Spleen (tissue), 11 donors: Measurements from ENCODE around the gene SPRN. TPM values are rescaled to one million over a fixed set of nuclear protein-coding genes. Genes with fewer than 3 reads are reported as not detected.
"Not testable (repeated sequence)": the region's sequence is repeated elsewhere in the genome, so short reads cannot be mapped to it uniquely, and the experiment has no call there.

Experiments
- DNase-seq: peaks from one replicate; pipeline ENCODE4 v3.0.0-alpha.2; 2020
- H3K27ac ChIP-seq, 8 donors: fragments of 200-600 bp; sonication (generic) in 7 of 8; 1 replicate in 4 of 8; 2 replicates in 4 of 8; pipeline versions ENCODE4 v1.5.0 to v1.8.0; 2016 to 2021; ENCODE audit warnings: inconsistent platforms in 4 of 8, mild to moderate bottlenecking in 4 of 8, moderate library complexity in 1 of 8
- H3K27me3 ChIP-seq, 7 donors: fragments of 200-600 bp; sonication (generic) in 6 of 7; replicated peaks in 1 of 7; 1 replicate in 4 of 7; 2 replicates in 3 of 7; pipeline versions ENCODE4 v1.5.0 to v1.8.0; 2016 to 2021; ENCODE audit warnings: inconsistent platforms in 3 of 7, mild to moderate bottlenecking in 1 of 7
- H3K36me3 ChIP-seq, 6 donors: fragments of 200-600 bp; sonication (generic) in 5 of 6; 1 replicate in 4 of 6; 2 replicates in 2 of 6; pipeline versions ENCODE4 v1.5.0 to v1.8.0; 2016 to 2021; ENCODE audit warnings: inconsistent platforms in 2 of 6
- H3K4me1 ChIP-seq, 6 donors: fragments of 200-600 bp; sonication (generic) in 5 of 6; 1 replicate in 3 of 6; 2 replicates in 3 of 6; pipeline versions ENCODE4 v1.5.0 to v1.8.0; 2016 to 2021; ENCODE audit warnings: inconsistent platforms in 3 of 6
- H3K4me3 ChIP-seq, 8 donors: fragments of 200-600 bp; sonication (generic) in 7 of 8; 1 replicate in 4 of 8; 2 replicates in 4 of 8; pipeline versions ENCODE4 v1.5.0 to v1.8.0; 2016 to 2021; ENCODE audit warnings: inconsistent platforms in 4 of 8, mild to moderate bottlenecking in 4 of 8, moderate library complexity in 2 of 8
- H3K9me3 ChIP-seq, 8 donors: fragments of 200-600 bp; sonication (generic) in 7 of 8; 1 replicate in 4 of 8; 2 replicates in 4 of 8; pipeline versions ENCODE4 v1.5.0 to v1.8.0; 2016 to 2021; ENCODE audit warnings: inconsistent platforms in 4 of 8
- POLR2A ChIP-seq, 3 donors: fragments of 450-650 bp; IDR thresholded peaks; one replicate each; pipeline ENCODE4 v1.5.1; 2017; ENCODE audit warnings: antibody characterized with exemption in 3 of 3, mild to moderate bottlenecking in 1 of 3
- POLR2AphosphoS5 ChIP-seq, 3 donors: sonication (generic); formaldehyde crosslinking; IDR thresholded peaks; one replicate each; pipeline ENCODE4 v1.5.1; 2017; ENCODE audit warnings: antibody characterized with exemption in 3 of 3
- WGBS, 5 donors: extraction: QIAGEN DNeasy Blood & Tissue Kit in 3 of 5; methylation state at CpG; one replicate each; pipeline versions ENCODE4 v1.1.5 to v1.1.7; 2013 to 2018; 5-methylcytosine and 5-hydroxymethylcytosine counted together
- intact Hi-C: fragments of 100-400 bp; cut with DNase I; formaldehyde crosslinking; loops from one replicate; pipeline ENCODE4 v1.15.0; 2023; ENCODE audit warnings: low total_unique reads
- polyA plus RNA-seq, 3 donors: library from polyadenylated mRNA; stranded (reverse); fragments of 200-250 nt; gene quantifications; one replicate each; pipeline ENCODE4 v1.2.1, GENCODE V29; 2013
- total RNA-seq, 7 donors: library from RNA; depleted of rRNA in 3 of 7; stranded (reverse); fragments of >200 nt in 3 of 7; fragmentation: NEBNext Ultra II Directional in 4 of 7; extraction: Animal tissue kit (Norgen Biotek cat#: 25700) in 4 of 7; gene quantifications; one replicate each; pipeline versions ENCODE4 v1.1.0 to v1.2.1, GENCODE V29; 2016 to 2021
- TF ChIP-seq, protein P1 (sequence below), 11 experiments: fragments of 200-600 bp in 7 of 11; fragments of 450-650 bp in 4 of 11; sonication (generic) in 4 of 11; IDR thresholded peaks in 8 of 11; conservative IDR thresholded peaks in 3 of 11; 1 replicate in 7 of 11; 2 replicates in 4 of 11; pipeline versions ENCODE4 v1.4.0 to v1.8.0; 2016 to 2021; ENCODE audit warnings: antibody characterized with exemption in 11 of 11, inconsistent platforms in 4 of 11, mild to moderate bottlenecking in 1 of 11
- donor health status: healthy with polysubstance abuse.
- donor health status: DM: no; HTN: no; CAD: no; lungs with moderate emphysema.
- donor health status: DM: no; HTN: no; CAD: no.
- donor health status: Bipolar disorder and iron deficiency.
- donor health status: healthy.
- donor health status: DM: no; HTN: no; CAD: no.
- donor health status: DM: yes; HTN: yes; CAD: no.

The SPRN gene
- total and polyA plus RNA-seq, 10 donors: 0.14 to 0.58 (median 0.21) TPM; not detected in 4

DNA sequence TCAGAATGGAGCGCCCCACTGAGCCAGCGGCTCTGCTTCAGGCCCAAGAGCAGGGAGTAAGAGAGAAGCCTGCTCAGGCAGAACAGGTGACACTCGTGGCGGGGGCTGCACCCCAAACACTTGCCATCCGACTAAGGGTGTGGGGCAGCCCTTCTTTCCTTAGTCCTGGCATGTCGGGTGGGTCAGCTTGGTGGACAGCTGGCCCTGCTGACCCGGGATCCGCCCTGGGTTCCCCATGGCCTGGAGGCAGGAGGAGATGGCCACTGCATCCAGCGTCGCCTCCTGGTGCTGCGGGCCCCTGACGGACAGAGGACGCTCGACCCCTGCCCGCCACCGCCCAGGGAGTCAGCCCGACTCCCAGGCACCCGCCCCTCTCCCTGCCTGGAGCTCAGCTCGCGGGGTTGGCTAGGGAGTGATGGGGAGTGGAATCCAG lies 46.6 kb downstream of the SPRN start:
- WGBS, 5 donors: 29 to 73% (median 38%) methylated on average over 6 to 20 of the region's 20 CpGs
- Histone ChIP-seq H3K4me3 (peak overlapping the region in 7 of 8 donors; percentile 78 to 95 (median 92)), H3K9me3 (no peaks in the 10 kb centered on the region), H3K4me1 (peaks cover 20 to 60% (median 48%) of the 10 kb centered on the region in 6 donors), H3K27ac (peak overlapping the region; percentile 54 to 91 (median 84)), H3K27me3 (peaks cover 0 to 13% (median 0%) of the 10 kb centered on the region in 7 donors), H3K36me3 (peaks cover 0 to 15% (median 0%) of the 10 kb centered on the region in 6 donors)
- TF ChIP-seq, protein P1, sequence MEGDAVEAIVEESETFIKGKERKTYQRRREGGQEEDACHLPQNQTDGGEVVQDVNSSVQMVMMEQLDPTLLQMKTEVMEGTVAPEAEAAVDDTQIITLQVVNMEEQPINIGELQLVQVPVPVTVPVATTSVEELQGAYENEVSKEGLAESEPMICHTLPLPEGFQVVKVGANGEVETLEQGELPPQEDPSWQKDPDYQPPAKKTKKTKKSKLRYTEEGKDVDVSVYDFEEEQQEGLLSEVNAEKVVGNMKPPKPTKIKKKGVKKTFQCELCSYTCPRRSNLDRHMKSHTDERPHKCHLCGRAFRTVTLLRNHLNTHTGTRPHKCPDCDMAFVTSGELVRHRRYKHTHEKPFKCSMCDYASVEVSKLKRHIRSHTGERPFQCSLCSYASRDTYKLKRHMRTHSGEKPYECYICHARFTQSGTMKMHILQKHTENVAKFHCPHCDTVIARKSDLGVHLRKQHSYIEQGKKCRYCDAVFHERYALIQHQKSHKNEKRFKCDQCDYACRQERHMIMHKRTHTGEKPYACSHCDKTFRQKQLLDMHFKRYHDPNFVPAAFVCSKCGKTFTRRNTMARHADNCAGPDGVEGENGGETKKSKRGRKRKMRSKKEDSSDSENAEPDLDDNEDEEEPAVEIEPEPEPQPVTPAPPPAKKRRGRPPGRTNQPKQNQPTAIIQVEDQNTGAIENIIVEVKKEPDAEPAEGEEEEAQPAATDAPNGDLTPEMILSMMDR (IDR thresholded peaks at IDR 0.05 in 8 of 11, conservative IDR thresholded peaks at IDR 0.05 in 3 of 11): no peak
- TF ChIP-seq POLR2AphosphoS5 (IDR thresholded peaks at IDR 0.05) (no peak), POLR2A (IDR thresholded peaks at IDR 0.05) (no peak)
- intact Hi-C loops: no loop called here
- peak; percentile 88 for DNase-seq

DNA sequence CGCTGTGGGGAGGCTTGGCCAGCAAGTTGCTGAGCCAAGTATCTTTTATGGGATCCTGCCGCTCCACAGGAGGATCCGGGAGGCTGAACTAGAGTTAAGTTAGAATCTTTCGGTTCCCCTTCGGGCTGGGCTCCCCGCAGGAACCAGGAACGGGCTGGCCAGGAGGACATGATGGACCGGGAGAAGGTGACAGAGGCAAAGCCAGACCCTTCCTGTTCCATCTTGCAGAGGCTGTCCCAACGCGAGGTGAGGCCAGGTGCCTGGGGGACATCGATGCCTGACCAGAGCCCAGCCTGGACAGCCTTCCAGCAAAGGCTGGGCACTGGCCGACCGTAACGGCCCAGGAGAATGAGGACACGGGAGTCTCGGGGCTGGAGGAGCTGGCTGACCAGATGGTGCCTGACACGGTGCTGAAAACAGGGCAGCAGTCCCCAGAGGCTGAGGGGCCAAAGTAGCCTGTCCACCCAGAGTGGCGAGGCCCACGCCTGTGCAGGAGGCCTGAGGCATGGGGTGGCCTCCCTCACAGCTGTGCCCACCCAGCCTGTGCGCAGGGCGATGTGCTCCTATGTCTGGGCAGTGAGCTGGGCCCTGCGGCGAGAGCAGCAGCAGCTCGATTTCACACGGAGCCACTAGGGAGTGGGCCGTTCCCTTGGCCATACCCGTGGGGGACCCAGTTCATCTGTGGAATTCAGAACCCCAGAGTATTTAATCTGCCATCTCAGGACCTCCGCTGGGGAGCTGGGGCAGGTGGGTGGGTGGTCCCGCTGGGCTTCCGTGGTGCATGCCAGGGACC lies 47.2 kb downstream of the SPRN start:
- no peak for DNase-seq
- TF ChIP-seq, protein P1 (IDR thresholded peaks at IDR 0.05 in 8 of 11, conservative IDR thresholded peaks at IDR 0.05 in 3 of 11): no peak
- TF ChIP-seq POLR2AphosphoS5 (IDR thresholded peaks at IDR 0.05) (no peak), POLR2A (IDR thresholded peaks at IDR 0.05) (no peak)
- Histone ChIP-seq H3K4me3 (peak overlapping the region in 1 of 8 donors; percentile 78), H3K27ac (peak overlapping the region in 2 of 8 donors; percentile 86 to 87), H3K36me3 (peaks cover 0 to 9% (median 0%) of the 10 kb centered on the region in 6 donors), H3K27me3 (peaks cover 0 to 13% (median 0%) of the 10 kb centered on the region in 7 donors), H3K4me1 (peaks cover 23 to 63% (median 51%) of the 10 kb centered on the region in 6 donors), H3K9me3 (no peaks in the 10 kb centered on the region)
- 93 to 95% (median 94%) methylated on average over 19 to 30 of the region's 30 CpGs for WGBS, 5 donors
- intact Hi-C loops: no loop called here

DNA sequence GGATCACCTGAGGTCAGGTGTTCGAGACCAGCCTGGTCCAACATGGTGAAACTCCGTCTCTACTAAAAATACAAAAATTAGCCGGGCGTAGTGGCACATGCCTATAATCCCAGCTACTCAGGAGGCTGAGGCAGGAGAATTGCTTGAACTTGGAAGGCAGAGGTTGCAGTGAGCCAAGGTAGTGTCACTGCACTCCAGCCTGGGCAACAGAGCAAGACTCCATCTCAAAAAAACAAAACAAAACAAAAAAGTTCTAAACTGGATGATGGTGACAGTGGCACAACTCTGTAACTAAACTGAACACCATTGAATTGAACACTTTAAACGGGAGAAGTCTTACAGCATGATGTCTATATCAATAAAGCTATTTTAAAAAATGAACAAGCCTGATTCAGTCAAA lies 48.2 kb downstream of the SPRN start:
- DNase-seq, H3K27ac ChIP-seq, H3K4me3 ChIP-seq, H3K9me3 ChIP-seq, H3K36me3 ChIP-seq, intact Hi-C loops: not testable (repeated sequence)
- peaks cover 0 to 13% (median 0%) of the 10 kb centered on the region in 7 donors for H3K27me3 ChIP-seq
- peaks cover 25 to 62% (median 48%) of the 10 kb centered on the region in 6 donors for H3K4me1 ChIP-seq
- WGBS, 5 donors: 90 to 98% (median 94%) methylated on average over 5 of the region's 5 CpGs

DNA sequence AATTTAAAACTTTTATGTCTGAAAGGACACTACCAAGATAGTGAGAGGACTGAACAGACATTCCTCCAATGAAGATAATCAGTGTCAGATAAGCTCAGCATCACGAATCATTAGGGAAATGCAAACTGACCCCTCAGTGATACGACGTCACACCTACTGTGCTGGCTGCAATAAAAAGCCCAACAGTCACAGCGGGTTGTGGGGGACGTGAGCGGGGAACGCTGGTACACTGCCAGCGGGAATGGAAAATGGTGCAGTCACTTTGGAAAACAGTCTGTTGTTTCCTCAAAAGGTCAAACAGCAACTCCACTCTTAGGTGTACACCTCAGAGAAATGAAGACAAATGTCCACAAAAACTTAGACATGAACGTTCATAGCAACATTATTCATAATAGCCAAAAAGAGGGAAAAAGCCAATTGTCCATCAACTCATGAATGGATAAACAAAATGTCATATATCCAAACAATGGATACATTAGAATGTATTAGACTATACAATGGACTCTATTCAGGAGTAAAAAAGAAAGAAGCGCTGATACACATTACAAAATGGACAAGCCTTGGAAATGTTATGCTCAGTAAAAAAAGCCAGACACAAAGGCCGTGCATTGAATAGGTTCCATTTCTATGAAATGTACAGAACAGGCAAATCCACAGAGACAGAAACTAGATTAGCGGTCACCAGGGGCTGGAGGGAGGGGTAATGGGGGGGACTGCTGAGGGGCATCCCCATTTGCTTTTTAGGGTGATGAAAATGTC lies 48.9 kb downstream of the SPRN start:
- intact Hi-C loops: no loop called here
- Histone ChIP-seq H3K27me3 (peaks cover 0 to 13% (median 0%) of the 10 kb centered on the region in 7 donors), H3K4me1 (peaks cover 19 to 55% (median 42%) of the 10 kb centered on the region in 6 donors), H3K27ac (no peak overlapping the region), H3K4me3 (no peak overlapping the region), H3K9me3 (no peaks in the 10 kb centered on the region), H3K36me3 (peaks cover 0 to 10% (median 3%) of the 10 kb centered on the region in 6 donors)
- DNase-seq: no peak
- no peak for TF ChIP-seq POLR2AphosphoS5 (IDR thresholded peaks at IDR 0.05)
- TF ChIP-seq POLR2A (IDR thresholded peaks at IDR 0.05): no peak
- TF ChIP-seq, protein P1 (IDR thresholded peaks at IDR 0.05 in 8 of 11, conservative IDR thresholded peaks at IDR 0.05 in 3 of 11): no peak
- 90 to 93% (median 91%) methylated on average over 12 of the region's 12 CpGs for WGBS, 5 donors
